Measurements from ENCODE around the gene CEMIP2.
"Not testable (repeated sequence)": the region's sequence is repeated elsewhere in the genome, so short reads cannot be mapped to it uniquely, and the experiment has no call there.

Gene CEMIP2

GRCh38 chr9:71675105-71675856 is 93.0 kb downstream of the CEMIP2 start:
- no peak for DNase-seq (ENCODE audit: low read depth)

- no peak for DNase-seq (ENCODE audit: low read depth)
Measured at GRCh38 chr9:71672573-71672972, 95.7 kb downstream of the CEMIP2 start.

- DNase-seq (ENCODE audit: low read depth) = no peak
Measured at GRCh38 chr9:71671289-71671688, 97.0 kb downstream of the CEMIP2 start.

GRCh38 chr9:71670121-71670520 is 98.2 kb downstream of the CEMIP2 start:
- no peak for DNase-seq (ENCODE audit: low read depth)

- no peak for DNase-seq (ENCODE audit: low read depth)
Measured at GRCh38 chr9:71669284-71669995, 98.9 kb downstream of the CEMIP2 start.

GRCh38 chr9:71668717-71669116 is 99.6 kb downstream of the CEMIP2 start:
- no peak for DNase-seq (ENCODE audit: low read depth)

GRCh38 chr9:71665247-71665646 is 103.1 kb downstream of the CEMIP2 start:
- no peak for DNase-seq (ENCODE audit: low read depth)

GRCh38 chr9:71664566-71664965 is 103.7 kb downstream of the CEMIP2 start:
- no peak for DNase-seq (ENCODE audit: low read depth)

- no peak for DNase-seq (ENCODE audit: low read depth)
Measured at GRCh38 chr9:71663931-71664459, 104.3 kb downstream of the CEMIP2 start.

GRCh38 chr9:71663216-71663615 is 105.1 kb downstream of the CEMIP2 start:
- no peak for DNase-seq (ENCODE audit: low read depth)

GRCh38 chr9:71662082-71662481 is 106.2 kb downstream of the CEMIP2 start:
- no peak for DNase-seq (ENCODE audit: low read depth)

GRCh38 chr9:71657276-71657675 is 111.0 kb downstream of the CEMIP2 start:
- DNase-seq (ENCODE audit: low read depth) = not testable (repeated sequence)

GRCh38 chr9:71656496-71656895 is 111.8 kb downstream of the CEMIP2 start:
- no peak for DNase-seq (ENCODE audit: low read depth)

- no peak for DNase-seq (ENCODE audit: low read depth)
Measured at GRCh38 chr9:71655778-71656177, 112.5 kb downstream of the CEMIP2 start.

- DNase-seq (ENCODE audit: low read depth) = no peak
Measured at GRCh38 chr9:71655141-71655540, 113.2 kb downstream of the CEMIP2 start.

GRCh38 chr9:71652480-71652879 is 115.8 kb downstream of the CEMIP2 start:
- no peak for DNase-seq (ENCODE audit: low read depth)

GRCh38 chr9:71648453-71648852 is 119.9 kb downstream of the CEMIP2 start:
- DNase-seq (ENCODE audit: low read depth) = no peak

GRCh38 chr9:71647094-71647591 is 121.2 kb downstream of the CEMIP2 start:
- DNase-seq (ENCODE audit: low read depth) = no peak

GRCh38 chr9:71646131-71646530 is 122.2 kb downstream of the CEMIP2 start:
- DNase-seq (ENCODE audit: low read depth) = no peak

GRCh38 chr9:71644819-71645362 is 123.4 kb downstream of the CEMIP2 start:
- no peak for DNase-seq (ENCODE audit: low read depth)

- no peak for DNase-seq (ENCODE audit: low read depth)
Measured at GRCh38 chr9:71643330-71643729, 125.0 kb downstream of the CEMIP2 start.

GRCh38 chr9:71642056-71642455 is 126.3 kb downstream of the CEMIP2 start:
- no peak for DNase-seq (ENCODE audit: low read depth)

GRCh38 chr9:71638627-71639026 is 129.7 kb downstream of the CEMIP2 start:
- DNase-seq (ENCODE audit: low read depth) = no peak

Data from stimulated activated CD8-positive, alpha-beta memory T cell treated with anti-CD3 and anti-CD28 coated beads, Interleukin-15, amount 100 ng/mL, for 24 hours (primary cell).